ENCODE measurements around the gene SAMD4A.

SAMD4A gene

DNA sequence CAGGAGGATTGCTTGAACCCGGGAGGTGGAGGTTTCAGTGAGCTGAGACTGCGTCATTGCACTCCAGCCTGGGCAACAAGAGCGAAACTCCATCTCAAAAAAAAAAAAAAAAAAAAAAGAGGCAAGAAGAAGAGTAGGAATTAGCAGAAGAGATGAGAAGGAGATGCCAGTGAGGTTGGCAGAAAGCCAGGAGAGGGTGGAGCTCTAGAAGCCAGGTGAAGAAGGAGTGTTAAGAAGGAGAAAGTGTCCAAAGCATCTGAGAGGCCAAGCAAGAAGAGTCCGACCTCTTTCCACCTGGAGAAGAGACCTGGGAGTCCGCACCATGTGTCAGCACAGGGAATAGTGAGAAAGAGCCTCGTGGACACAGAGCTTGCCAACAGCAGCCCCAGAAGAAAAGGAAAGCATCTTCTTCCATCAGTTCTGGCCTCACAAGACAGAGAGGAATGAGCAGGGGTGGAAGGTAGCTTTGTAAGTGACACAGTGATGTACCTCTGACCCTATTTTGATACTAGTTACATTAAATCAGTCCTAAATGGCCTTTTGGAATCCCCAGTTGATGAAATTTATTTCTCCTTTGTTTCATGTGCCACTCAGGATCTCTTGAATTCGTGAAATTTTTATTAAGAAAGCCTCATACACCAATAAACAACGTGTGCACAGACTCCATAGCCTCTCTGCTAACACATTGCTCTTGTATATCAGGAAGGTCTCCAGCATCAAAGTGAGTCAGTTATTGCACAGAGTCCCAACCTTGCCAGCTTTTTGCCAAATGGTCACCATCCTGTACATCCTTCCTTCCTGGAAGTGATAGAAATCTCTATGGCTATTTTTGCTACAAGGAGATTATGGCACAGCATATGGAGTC, 70.6 kb downstream of the SAMD4A start:
- no peak for DNase-seq

DNA sequence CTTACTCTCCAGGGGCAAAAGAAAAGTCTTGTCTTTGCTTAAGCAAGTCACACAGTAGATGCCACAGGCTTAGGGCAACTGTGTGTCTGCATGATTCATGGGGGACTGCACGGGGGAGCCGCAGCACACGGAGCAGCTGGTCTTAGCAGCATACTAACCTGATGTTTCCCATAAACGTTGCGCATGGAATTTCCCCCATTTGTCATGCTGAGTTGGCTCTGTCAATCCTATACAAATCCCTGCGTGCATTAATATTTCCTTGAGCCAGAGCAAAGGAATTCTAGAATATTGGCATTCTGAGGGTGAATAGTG, 71.2 kb downstream of the SAMD4A start:
- DNase-seq, result no peak

DNA sequence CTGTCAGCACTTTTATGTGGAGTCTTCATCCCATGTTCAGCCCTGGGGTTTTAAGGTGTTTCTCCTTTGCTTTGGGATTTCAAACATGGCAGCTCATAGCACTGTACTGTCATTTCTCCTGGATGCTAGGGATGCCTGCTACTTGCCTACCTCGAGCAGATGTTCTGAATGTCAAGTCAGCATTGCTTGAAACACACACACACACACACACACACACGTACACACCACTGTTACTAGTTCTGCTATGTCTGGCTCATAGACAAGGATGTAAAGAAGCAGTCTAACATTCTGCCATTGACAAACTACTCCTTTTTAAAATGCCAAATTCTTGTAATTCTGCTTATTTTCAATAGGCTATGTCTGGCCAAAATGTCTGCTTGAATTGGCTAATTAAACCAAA, 72.7 kb downstream of the SAMD4A start:
- DNase-seq, result no peak

DNA sequence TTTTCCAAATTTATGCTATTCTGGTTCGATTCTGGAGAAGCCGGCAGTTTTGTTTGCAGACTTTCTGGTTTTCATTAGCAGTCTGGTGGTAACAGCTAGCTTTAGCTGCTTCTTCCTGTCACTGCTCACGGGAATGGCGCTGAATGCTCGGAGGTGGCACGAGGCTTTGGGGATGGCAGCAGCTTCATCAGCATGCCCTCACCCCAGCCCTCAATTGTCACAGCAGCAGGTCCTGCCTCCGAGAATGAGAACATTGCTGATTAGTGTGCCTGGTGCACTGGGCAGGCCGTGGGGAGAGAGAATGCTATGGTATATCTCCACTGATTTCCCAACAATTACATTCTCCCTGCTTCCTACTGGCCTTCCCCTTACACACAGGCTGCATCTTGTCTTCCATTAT, 73.6 kb downstream of the SAMD4A start:
- no peak for DNase-seq

DNA sequence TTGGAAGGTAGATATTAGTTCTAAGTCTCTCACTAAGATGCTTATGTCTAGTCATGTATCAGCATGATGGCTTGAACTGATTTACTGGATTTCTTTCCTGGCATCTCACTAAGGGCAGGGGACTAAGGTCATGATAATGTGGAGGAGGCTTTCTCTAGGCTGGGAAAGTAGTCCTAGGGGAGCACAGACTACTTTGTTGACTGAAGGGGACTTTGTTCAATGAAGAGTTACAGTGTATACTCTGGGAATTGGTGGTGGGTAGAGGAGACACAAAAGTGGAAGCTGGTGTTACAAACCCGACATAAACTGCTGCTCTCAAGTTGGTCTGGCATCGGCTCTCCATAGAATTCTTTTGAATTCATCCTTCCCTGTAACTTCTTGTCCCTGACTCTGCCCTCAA, 75.2 kb downstream of the SAMD4A start:
- DNase-seq, result no peak

DNA sequence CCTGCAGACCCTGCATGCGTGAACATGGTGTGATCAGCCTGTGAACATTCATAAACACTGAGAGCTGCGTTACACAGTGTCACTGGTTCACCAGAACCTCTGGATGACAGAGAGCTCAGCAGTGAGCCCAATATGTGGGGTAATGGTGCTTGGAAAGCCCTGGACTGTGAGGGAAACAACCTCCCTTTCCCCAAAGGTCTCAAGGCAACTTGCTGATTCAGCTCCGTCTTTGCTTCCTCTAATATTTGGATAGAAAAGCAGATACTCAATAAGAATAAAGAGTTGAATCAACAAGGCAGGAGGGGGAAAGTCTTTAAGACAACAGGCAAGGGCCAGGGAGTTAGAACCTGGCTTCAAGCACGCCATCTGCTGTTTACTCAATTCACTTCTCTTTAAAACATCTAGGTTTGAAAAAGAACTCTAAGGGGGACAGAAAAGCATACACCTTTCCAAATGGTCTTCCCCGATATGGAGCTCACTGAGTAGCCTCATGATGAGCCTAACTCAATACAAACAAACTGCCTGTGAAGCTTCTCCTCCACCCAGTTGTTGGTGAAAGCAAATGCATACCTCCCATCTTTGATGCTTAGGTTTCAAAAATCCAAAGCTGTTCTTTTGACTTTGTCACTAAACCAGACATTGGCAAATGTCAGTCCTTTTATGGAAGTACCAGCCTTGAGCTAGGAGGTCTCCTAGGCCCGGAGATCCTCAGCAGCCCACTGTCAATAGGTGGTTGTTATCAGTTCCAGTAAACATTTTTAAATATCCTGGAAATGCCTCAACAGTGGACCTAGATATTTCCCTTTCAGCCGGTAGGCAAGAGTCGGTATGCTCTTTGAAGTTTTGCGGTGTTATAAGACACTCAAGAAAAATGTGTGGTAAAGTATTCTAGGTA, 76.1 kb downstream of the SAMD4A start:
- no peak for DNase-seq

DNA sequence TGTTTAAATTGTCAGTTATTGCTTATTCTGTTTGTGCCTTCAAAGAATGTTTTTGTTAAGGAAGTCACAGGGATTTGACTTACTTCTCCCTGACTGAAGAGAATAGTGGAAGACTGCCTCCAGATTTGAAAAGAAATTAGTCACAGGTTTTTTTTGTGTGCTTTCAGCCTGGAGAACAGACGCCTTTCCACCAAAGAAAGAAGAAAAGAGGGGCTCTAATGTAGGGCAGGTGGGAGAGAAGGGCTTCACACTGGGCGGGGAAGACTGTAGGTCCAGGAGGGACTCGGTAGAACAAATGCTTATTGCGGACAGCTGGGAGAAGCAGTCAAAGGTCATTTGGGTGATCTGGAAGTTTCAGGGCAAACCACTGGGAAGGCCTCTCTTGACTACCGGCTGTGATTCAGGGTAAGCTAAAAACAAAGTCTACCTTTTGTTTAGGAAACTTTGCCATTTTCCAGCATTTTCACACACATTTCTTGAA, 76.8 kb downstream of the SAMD4A start:
- no peak for DNase-seq

DNA sequence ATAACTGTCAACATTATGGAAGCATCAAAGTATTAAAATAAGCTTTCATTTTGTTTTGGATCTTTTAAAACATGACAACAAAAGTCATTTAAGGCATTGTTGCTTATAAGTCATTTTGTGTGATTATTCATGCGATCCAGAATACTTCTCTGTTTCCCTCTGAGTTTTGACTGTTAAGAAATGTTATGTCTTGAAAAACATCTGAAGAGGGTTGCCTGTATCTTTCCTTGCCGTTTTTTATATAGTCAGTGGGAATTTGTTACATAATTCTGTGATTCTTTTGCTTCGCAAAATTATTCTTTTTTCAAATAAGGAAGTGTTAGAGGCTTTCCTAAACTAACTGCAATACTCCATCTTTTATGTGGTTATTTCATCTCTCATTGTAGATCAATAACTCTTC, 78.7 kb downstream of the SAMD4A start:
- no peak for DNase-seq

DNA sequence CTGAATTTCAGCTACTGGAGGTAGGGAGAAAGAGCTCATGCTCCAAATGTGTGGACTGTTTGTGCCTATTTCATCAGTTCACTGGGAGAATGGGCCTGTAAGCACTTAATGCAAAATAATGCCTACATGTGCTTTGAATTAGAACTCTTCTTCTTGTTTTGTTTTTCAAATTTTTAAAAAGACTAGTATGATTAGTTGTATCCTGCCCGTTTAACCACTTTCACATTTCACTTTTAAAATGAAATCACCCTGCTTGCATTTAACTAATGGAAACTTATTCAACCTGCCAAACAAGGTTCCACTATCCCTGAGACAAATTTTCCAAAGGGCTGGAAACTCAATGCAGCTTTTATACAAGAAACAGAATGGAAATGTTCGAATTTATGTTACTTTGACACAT, 79.7 kb downstream of the SAMD4A start:
- no peak for DNase-seq

DNA sequence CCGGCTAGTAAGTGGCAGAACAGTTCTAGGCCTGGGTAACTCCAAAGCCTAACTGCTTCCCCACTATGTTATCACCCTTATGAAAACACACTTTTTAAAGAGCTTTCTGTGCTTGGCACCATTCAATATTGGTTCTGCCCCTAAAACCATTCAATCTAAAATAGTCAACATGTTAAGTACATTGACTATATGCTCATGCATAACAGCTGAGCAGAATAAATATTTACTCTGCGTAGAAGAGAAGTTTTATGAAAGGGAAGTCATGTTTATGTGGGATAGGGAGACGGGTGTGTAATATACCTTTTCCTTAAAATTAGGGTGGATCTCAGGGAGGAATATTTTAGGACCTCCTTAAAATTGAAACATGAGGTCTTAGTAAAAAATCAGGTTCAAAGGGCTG, 80.5 kb downstream of the SAMD4A start:
- no peak for DNase-seq

DNA sequence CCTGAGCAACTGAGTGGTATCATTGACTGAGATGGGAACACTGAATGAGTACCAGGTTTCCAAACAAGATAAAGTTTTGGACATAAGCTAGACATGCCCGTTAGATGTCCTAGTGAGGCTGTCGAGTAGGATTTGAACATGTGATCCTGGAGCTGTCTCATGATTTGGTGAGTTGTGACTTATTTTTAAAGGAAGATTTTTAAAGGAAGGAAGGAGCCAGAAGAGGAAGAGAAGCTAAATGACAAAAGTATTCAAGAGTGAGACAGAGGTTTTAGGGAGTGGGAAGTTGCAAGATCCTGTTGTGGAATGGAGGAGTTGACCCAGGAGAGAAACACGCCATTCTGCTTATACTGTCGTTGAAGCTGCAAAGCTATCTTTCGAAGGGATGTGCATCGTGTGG, 82.1 kb downstream of the SAMD4A start:
- DNase-seq, result no peak

DNA sequence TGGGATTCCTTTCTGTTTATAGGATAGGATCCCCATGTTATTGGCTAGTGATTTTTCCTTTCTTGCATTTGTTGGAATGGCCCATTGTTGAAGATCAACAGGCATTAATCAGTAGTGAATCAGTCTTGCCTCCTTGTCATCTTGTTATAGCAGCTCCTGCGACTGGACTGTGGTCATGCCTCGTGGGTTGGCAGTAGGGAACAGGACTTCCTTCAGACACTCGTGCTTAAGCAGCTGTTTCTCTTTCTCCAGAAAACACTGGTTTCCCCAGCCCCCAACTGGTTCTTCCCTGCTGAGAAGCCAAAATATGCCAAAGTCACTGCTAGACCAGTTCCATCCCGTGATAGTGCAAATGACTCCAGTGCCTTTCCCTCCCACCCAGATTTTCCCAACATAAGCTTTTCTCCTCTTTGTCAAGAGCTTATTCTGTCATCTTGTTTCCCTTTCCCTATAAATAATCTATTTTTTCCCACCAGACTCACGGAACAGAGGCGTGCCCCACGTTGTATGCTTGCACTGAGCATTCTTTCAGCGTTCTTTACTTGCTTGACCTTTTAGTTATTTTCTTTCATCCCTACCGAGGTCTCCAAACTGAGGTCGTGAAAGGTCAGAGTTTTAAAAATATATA, 83.5 kb downstream of the SAMD4A start:
- DNase-seq, result no peak

DNA sequence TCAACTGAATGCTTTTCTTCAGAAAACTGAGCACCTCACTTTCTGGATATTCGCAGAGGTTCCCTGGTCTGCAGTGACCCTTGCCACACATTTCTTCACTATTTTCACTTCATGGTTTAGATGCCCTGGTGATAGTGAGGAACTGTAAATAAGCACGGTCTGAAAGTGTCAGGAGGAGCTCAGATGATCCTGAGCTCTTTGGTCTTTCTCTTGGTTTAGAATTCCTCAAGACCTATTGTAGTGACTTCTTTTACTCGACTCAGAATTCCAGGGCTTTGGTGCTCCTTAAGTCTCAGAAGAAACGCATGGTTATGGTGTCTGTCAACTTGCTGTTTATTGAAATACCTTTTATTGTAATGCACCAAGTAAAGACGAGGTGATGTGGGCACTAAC, 84.0 kb downstream of the SAMD4A start:
- no peak for DNase-seq

DNA sequence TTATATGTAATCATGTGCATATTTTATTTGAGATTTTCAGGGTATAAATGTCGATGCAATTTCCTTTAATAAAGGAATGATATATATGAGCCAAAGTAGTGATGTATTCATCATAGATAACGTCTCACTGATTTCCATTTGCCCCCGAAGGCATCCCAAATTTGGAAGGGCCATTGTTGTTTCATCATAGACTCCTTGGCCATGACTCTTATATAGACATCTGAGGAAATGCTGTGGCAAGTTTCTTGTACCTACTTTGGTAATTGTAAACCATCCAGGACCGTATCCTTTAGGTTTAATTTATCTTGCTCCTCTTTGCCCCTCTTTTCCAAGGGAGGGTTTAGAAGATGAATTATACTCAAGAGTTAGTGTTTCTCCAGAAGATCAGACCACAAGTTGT, 84.7 kb downstream of the SAMD4A start:
- DNase-seq, result no peak

DNA sequence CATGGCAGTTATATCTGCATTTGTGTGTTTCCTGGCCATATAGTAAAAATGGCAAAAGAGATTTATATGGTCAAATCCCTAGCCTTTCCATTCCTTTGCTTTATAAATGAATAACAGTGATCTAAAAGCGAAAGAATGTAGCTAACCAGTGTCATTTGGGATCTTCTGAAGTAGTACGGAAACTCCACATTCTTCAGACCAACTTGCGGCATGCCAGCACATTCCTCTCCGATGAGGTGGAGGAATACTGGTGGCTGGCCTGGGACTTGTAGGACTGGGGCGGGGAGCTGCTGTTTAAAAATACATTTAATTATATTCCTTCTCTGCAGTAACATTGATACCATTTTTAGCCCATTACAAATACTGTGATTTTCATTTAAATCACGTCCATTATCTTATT, 85.3 kb downstream of the SAMD4A start:
- DNase-seq, result no peak

DNA sequence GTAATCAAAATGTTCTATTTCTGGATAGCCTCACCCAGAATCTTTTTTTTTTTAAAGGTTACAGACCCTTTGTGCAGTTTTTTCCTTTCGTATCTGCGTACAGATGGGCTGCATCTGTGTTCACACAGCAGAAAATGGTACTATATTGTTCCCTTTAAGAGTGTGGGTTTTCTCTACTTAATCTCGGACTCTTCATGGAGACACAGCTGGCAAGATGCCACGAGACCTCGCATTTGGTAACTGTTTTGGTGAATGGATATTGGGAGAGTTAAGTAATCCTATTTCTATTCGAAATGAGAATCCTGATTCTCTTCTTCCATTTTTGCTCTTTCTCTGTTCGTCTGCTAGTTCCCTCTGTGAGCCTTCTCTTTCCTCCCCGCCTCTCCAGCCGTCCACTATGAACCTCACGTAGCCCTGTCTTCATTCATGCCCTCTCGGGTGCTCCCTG, 85.7 kb downstream of the SAMD4A start:
- DNase-seq, result no peak

DNA sequence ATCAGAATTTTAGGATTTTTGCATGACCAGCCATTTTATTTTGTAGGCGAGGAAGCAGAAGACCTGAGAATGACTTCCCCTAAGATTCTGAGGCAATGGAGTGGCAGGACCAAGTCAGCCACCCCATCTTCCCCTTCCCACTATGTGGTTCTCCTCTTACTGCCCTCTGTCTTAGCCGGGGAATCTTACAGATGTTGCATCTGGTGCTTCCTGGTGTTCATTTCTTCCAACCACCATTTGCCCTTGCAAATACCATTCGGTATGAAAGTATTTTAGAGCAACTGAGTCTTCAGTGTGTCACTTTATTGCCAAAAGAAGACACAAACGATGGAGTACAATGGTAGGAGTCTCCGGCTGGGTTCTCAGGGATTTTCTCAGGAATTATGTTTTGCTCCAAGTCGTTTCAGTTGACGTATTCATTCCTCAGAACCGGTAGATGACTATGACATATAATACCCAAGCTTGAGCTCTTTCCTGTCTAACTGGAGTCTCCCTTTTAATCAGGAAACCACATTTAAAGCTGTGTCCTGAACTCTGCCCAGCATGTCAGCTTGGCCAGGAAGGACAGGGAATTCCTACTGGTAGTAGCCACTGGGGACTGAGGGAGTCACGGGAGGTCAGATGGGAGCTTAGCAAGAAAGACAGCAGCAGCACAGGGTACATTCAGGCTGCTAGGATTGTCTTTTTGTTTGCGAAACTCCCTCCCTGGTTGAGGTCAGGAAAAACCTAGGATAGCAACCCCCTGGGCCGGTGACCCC, 87.0 kb downstream of the SAMD4A start:
- DNase-seq, result no peak

DNA sequence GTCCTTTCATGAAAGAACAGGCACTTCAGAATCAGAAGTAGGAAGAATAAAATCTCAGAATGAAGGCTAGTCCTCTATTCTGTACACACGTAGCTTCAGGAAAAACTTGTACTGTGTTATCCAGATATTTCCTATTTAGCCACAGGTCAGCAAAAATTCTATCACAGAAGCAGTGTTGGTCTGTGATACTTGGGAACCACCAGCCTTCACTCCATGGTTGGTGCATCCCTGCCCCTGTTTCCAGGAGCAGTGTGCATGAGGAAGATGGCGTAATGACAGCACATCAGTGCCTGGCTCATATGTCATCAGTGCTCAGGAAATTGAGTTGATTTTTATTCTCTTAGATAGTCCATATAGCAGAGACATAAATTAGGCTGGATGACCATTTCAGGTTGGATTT, 87.7 kb downstream of the SAMD4A start:
- DNase-seq, result no peak

DNA sequence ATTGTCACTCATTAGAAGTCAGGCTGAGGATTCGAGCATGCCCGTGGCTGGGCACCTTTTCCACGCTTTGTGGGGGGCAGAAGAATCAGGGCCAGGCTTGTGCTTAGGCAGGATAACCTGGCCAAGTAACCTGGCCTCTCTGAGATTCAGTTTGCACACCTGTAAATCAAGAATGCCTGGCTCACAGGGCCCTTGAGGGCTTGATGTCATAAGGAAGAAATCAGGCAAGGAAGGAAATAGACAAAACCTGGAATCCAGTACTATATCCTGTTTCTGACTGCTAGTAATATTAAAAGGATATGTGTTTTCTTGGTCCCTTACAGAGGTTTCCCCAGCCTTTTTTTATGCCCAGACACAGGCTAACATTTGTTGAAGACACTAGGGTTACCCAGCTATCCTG, 91.9 kb downstream of the SAMD4A start:
- DNase-seq, result no peak

DNA sequence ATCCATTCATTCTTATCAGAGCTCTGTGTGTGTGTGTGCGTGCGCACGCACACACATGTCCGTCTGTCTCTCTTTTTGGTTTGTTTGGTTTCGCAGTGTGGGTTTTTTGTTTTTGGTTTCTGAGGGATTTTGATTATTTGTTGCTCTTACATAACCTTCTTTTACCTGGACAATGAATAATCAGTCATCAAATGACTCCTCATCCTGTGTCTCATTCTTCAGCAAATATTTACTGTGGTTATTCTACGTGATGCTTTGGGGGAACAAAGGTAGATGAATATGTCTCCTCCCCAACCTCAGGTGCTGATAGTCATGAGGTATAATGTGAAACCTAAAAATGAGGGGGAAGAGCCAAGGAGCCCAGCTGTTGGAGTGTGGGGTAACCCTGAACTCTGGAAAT, 92.4 kb downstream of the SAMD4A start:
- no peak for DNase-seq

DNA sequence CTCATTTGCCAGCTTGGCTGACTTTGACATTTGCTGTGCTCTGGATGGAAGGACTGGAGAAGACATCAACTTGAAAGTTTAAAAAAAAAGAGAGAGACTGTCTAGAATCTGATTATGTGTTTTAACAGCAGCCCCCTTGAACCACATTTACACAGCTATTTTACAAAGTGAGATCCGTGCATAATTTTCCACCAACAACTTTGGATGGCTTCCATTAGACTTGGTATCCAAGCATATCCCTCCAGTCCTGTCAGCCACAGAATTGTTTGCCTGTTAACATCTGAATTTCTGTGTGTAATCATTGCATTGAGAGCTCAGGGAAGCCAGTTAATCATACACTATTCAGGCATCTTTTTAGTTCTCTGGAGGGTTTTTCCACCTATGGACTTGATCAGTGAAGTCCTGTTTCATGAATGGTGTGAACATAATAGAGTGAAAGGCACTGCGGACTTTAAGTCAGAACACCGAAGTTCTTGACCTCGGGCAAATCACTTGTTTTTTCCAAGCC, 93.7 kb downstream of the SAMD4A start:
- DNase-seq, result no peak

DNA sequence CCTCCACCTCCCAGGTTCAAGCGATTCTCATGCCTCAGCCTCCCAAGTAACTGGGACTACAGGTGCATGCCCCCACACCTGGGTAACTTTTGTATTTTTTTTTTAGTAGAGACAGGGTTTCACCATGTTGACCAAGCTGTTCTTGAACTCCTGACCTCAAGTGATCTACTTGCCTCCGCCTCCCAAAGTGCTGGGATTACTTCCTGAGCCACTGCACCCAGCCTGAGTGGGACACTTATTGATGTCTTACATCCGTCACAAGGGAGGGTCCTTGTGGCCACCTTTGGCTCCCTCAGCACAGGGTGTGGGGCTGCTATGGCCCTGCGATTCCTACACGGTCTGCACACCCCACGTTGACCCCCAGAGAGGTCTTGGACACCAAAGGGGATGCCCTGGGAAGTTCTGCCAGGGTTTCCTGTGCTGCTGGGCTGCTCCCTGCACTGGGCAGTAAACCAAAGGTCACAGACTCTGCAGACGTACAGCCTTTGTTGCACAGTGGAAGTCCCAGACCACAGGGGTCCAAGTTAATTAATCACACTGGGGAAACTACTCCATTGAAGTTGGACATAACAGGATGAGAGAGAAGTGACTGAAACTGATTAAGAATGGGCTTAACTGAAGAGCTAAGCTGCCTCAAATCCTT, 95.7 kb downstream of the SAMD4A start:
- DNase-seq, result no peak
